Adrenal gland (tissue), 12 donors: ENCODE results near the gene ZHX3. TPM values are rescaled to one million over a fixed set of nuclear protein-coding genes. Genes with fewer than 3 reads are reported as not detected.

ENCODE experiments used
- DNase-seq, 7 donors: peaks; one replicate each; pipeline ENCODE4 v3.0.0-alpha.2; 2019 to 2020
- H3K27ac ChIP-seq, 5 donors: fragments of 200-600 bp; sonication (generic) in 4 of 5; 1 replicate in 3 of 5; 2 replicates in 2 of 5; pipeline versions ENCODE4 v1.5.1 to v1.8.0; 2016 to 2020; ENCODE audit warnings: mild to moderate bottlenecking in 1 of 5
- H3K27me3 ChIP-seq: fragments of 200-600 bp; 2 replicates; pipeline ENCODE4 v1.8.0; 2021
- H3K36me3 ChIP-seq, 2 donors: fragments of 200-600 bp; replicated peaks in 1 of 2; 1 replicate in 1 of 2; 2 replicates in 1 of 2; pipeline versions ENCODE4 v1.5.1 to v1.8.0; 2018 to 2022
- H3K4me1 ChIP-seq, 2 donors: fragments of 200-600 bp; replicated peaks in 1 of 2; 1 replicate in 1 of 2; 2 replicates in 1 of 2; pipeline versions ENCODE4 v1.5.1 to v1.8.0; 2018 to 2021
- H3K4me3 ChIP-seq, 4 donors: fragments of 200-600 bp; sonication (generic) in 3 of 4; one replicate each; pipeline ENCODE4 v1.5.1; 2016 to 2018
- H3K9me3 ChIP-seq, 3 donors: fragments of 200-600 bp; sonication (generic) in 1 of 3; replicated peaks in 1 of 3; 1 replicate in 2 of 3; 2 replicates in 1 of 3; pipeline versions ENCODE4 v1.5.1 to v1.8.0; 2016 to 2021
- CTCF ChIP-seq, 6 experiments: fragments of 450-650 bp in 4 of 6; fragments of 200-600 bp in 2 of 6; sonication (generic) in 1 of 6; IDR thresholded peaks; 1 replicate in 5 of 6; 2 replicates in 1 of 6; pipeline versions ENCODE4 v1.5.1 to v1.8.0; 2016 to 2021; ENCODE audit warnings: antibody characterized with exemption in 6 of 6, mild to moderate bottlenecking in 2 of 6, moderate library complexity in 1 of 6
- POLR2A ChIP-seq, 2 donors: fragments of 450-650 bp; IDR thresholded peaks; one replicate each; pipeline ENCODE4 v1.6.1; 2017; ENCODE audit warnings: antibody characterized with exemption in 2 of 2, mild to moderate bottlenecking in 2 of 2, moderate library complexity in 1 of 2
- WGBS, 4 donors: extraction: QIAGEN DNeasy Blood & Tissue Kit in 2 of 4; methylation state at CpG; one replicate each; pipeline versions ENCODE4 v1.1.5 to v1.1.7; 2013 to 2017; 5-methylcytosine and 5-hydroxymethylcytosine counted together
- intact Hi-C, 2 donors: fragments of 100-400 bp; cut with DNase I; formaldehyde crosslinking; loops; one replicate each; pipeline versions ENCODE4 v1.14.1 to v1.15.0; 2022 to 2023
- polyA plus RNA-seq, 3 donors: library from polyadenylated mRNA; stranded (reverse); fragments of 200-250 nt in 2 of 3; fragments of 350-450 nt in 1 of 3; fragmentation: Illumina TruSeq in 1 of 3; extraction: RNeasy Lipid Tissue Mini Kit (QIAGEN cat#74804) in 1 of 3; gene quantifications; one replicate each; pipeline ENCODE4 v1.2.3, GENCODE V29; 2013 to 2014
- total RNA-seq, 9 donors: library from RNA; depleted of rRNA in 4 of 9; stranded (reverse); fragments of >200 nt in 4 of 9; fragments of 120-200 nt in 1 of 9; fragmentation: NEBNext Ultra II Directional in 1 of 9; extraction: Animal tissue kit (Norgen Biotek cat#: 25700) in 1 of 9; gene quantifications; one replicate each; pipeline versions ENCODE4 v1.1.0 to v1.2.4, GENCODE V29; 2013 to 2023
- donor health status: healthy with polysubstance abuse.
- donor health status: Bipolar disorder and iron deficiency.
- donor health status: DM: yes; HTN: yes; CAD: no.
- donor health status: DM: no; HTN: no; CAD: no.
- donor health status: DM: no; HTN: no; CAD: no.
- donor health status: DM: yes; HTN: yes; CAD: no.

The ZHX3 gene
- total and polyA plus RNA-seq, 12 donors = 20.7 to 91.1 (median 51.2) TPM

- TF ChIP-seq POLR2A (IDR thresholded peaks at IDR 0.05) (no peak), CTCF (IDR thresholded peaks at IDR 0.05) (peak; percentile 93 to 99 (median 98))
- no peaks in the 10 kb centered on the region for H3K9me3 ChIP-seq
- 7 to 16% (median 13%) methylated on average over 7 to 9 of the region's 9 CpGs for WGBS, 4 donors
- peaks cover 14 to 25% of the 10 kb centered on the region in 2 donors for H3K4me1 ChIP-seq
- intact Hi-C loops = loop anchor here (2.0 to 10.0 kb wide), 4 partner anchors 52 to 168 kb away; partner anchors contain the start of gene LPIN3 (in 1 of the 2)
- H3K27ac ChIP-seq = peak overlapping the region in 3 of 5 donors; percentile 50 to 89 (median 81)
- H3K36me3 ChIP-seq = peaks cover 0 to 44% of the 10 kb centered on the region in 2 donors
- peak; percentile 84 to 95 (median 87) for DNase-seq
- no peaks in the 10 kb centered on the region for H3K27me3 ChIP-seq
- no peak overlapping the region for H3K4me3 ChIP-seq
Observed at GRCh38 chr20:41173161-41173721, 144.3 kb downstream of the ZHX3 start.

- peak overlapping the region; percentile 24 to 89 (median 47) for H3K27ac ChIP-seq
- DNase-seq = peak; percentile 18 to 67 (median 47)
- no peaks in the 10 kb centered on the region for H3K27me3 ChIP-seq
- H3K4me3 ChIP-seq = no peak overlapping the region
- no peaks in the 10 kb centered on the region for H3K9me3 ChIP-seq
- H3K4me1 ChIP-seq = peaks cover 9 to 20% of the 10 kb centered on the region in 2 donors
- intact Hi-C loops = loop anchor here (2.0 to 10.0 kb wide), 4 partner anchors 52 to 168 kb away; partner anchors contain the start of gene LPIN3 (in 1 of the 2)
- WGBS, 4 donors = 53 to 57% (median 56%) methylated on average over 14 to 18 of the region's 18 CpGs
- peaks cover 0 to 51% of the 10 kb centered on the region in 2 donors for H3K36me3 ChIP-seq
- TF ChIP-seq CTCF (IDR thresholded peaks at IDR 0.05) (no peak), POLR2A (IDR thresholded peaks at IDR 0.05) (no peak)
Observed at GRCh38 chr20:41172296-41173140, 145.0 kb downstream of the ZHX3 start.

- no peak overlapping the region for H3K4me3 ChIP-seq
- no peaks in the 10 kb centered on the region for H3K9me3 ChIP-seq
- WGBS, 4 donors = 44 to 59% (median 54%) methylated on average over 2 to 3 of the region's 3 CpGs
- TF ChIP-seq POLR2A (IDR thresholded peaks at IDR 0.05) (no peak), CTCF (IDR thresholded peaks at IDR 0.05) (no peak)
- peaks cover 0 to 56% of the 10 kb centered on the region in 2 donors for H3K36me3 ChIP-seq
- no peaks in the 10 kb centered on the region for H3K27me3 ChIP-seq
- H3K4me1 ChIP-seq = peaks cover 6 to 18% of the 10 kb centered on the region in 2 donors
- intact Hi-C loops = loop anchor here (2.0 to 10.0 kb wide), 4 partner anchors 53 to 169 kb away; partner anchors contain the start of gene LPIN3 (in 1 of the 2)
- peak in 4 of 7 donors; percentile 5 to 50 (median 10) for DNase-seq
- peak overlapping the region in 4 of 5 donors; percentile 24 to 89 (median 58) for H3K27ac ChIP-seq
Observed at GRCh38 chr20:41171736-41172295, 145.7 kb downstream of the ZHX3 start.
